Natural killer cell (primary cell): ENCODE measurements around the gene FOLR3. TPM values are rescaled to one million over a fixed set of nuclear protein-coding genes. Genes with fewer than 3 reads are reported as not detected.

Source experiments
- ATAC-seq, 3 donors: fragments of 150-1000 bp in 2 of 3; fragments of 200-7000 bp in 1 of 3; cut with Tn5 transposase; 1 replicate in 1 of 3; 2 replicates in 2 of 3; pipeline ENCODE4 v1.10.0; 2021; ENCODE audit warnings: mild to moderate bottlenecking in 2 of 3, moderate library complexity in 2 of 3
- DNase-seq, 2 donors: peaks; one replicate each; pipeline versions ENCODE4 v3.0.0 to v3.0.0-alpha.2; 2013 to 2021; ENCODE audit warnings: mixed read lengths in 1 of 2
- H3K27ac ChIP-seq: one replicate; pipeline ENCODE4 v1.5.1; 2013; ENCODE audit warnings: mild to moderate bottlenecking, low read length
- H3K27me3 ChIP-seq: one replicate; pipeline ENCODE4 v1.6.1; 2013; ENCODE audit warnings: low read length; ENCODE audit not compliant: control insufficient read depth, insufficient read depth
- H3K36me3 ChIP-seq: one replicate; pipeline ENCODE4 v1.6.1; 2013; ENCODE audit warnings: low read length; ENCODE audit not compliant: control insufficient read depth, insufficient read depth
- H3K4me1 ChIP-seq: one replicate; pipeline ENCODE4 v1.6.1; 2013; ENCODE audit warnings: low read length; ENCODE audit not compliant: control insufficient read depth, insufficient read depth
- H3K4me3 ChIP-seq: one replicate; pipeline ENCODE4 v1.5.1; 2013; ENCODE audit warnings: low read length
- H3K9me3 ChIP-seq: one replicate; pipeline ENCODE4 v1.6.1; 2013; ENCODE audit warnings: low read length; ENCODE audit not compliant: control insufficient read depth, insufficient read depth
- H3K27ac Mint-ChIP-seq, 2 donors: one replicate each; pipeline ENCODE4 v1.8.0; 2022; ENCODE audit warnings: mild to moderate bottlenecking in 2 of 2, mixed read lengths in 2 of 2, moderate library complexity in 1 of 2
- H3K27me3 Mint-ChIP-seq, 2 donors: one replicate each; pipeline ENCODE4 v1.8.0; 2022; ENCODE audit warnings: low read depth in 2 of 2, mixed read lengths in 2 of 2
- H3K36me3 Mint-ChIP-seq: one replicate; pipeline ENCODE4 v1.8.0; 2022; ENCODE audit warnings: mixed read lengths
- H3K4me1 Mint-ChIP-seq, 2 donors: one replicate each; pipeline ENCODE4 v1.8.0; 2022; ENCODE audit warnings: mixed read lengths in 2 of 2
- H3K4me3 Mint-ChIP-seq: one replicate; pipeline ENCODE4 v1.8.0; 2022; ENCODE audit warnings: mild to moderate bottlenecking, moderate library complexity, mixed read lengths
- H3K9me3 Mint-ChIP-seq, 2 donors: one replicate each; pipeline ENCODE4 v1.8.0; 2022; ENCODE audit warnings: mixed read lengths in 2 of 2
- CTCF ChIP-seq: fragments of 200-600 bp; IDR thresholded peaks from one replicate; pipeline ENCODE4 v1.8.0; 2022; ENCODE audit warnings: antibody characterized with exemption
- WGBS: methylation state at CpG from one replicate; pipeline ENCODE4 v1.1.7; 2013; ENCODE audit warnings: missing lambda C conversion rate; ENCODE audit not compliant: insufficient coverage; 5-methylcytosine and 5-hydroxymethylcytosine counted together
- intact Hi-C: fragments of 100-400 bp; cut with micrococcal nuclease; formaldehyde crosslinking; loops from one replicate; pipeline ENCODE4 v1.14.2; 2022
- total RNA-seq, 4 donors: library from RNA; stranded (reverse); fragments of 120-200 nt in 1 of 4; gene quantifications; one replicate each; pipeline versions ENCODE4 v1.2.3 to v1.2.4, GENCODE V29; 2013 to 2022

Gene FOLR3
- total RNA-seq, 3 donors from 2014 or later (not counting 1 experiment from before 2014, with no cell fraction given), result 1.1 TPM; not detected in 2

DNA sequence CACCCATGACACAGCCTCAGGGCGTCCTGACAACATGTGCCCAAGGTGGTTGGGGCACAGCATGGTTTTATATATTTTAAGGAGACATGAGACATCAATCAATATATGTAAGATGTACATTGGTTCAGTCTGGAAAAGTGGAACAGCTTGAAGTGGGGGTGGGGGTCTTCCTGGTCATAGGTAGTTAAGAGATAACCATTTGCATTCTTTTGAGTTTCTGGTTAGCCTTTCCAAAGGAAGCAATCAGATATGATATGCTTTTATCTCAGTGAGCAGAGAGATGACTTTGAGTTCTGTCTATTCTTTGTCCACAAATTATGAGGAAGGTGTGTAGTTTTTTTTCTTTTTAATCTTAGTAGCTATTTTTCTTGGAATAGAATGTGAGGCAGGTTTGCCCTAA, 12.9 kb upstream of the FOLR3 start:
- Histone ChIP-seq H3K27me3 (no peaks in the 10 kb centered on the region), H3K36me3 (no peaks in the 10 kb centered on the region), H3K4me3 (no peak overlapping the region), H3K27ac (no peak overlapping the region), H3K9me3 (no peaks in the 10 kb centered on the region), H3K4me1 (no peaks in the 10 kb centered on the region)
- 83% methylated on average over 1 of the region's 1 CpG for WGBS
- no peak for DNase-seq
- Mint-ChIP-seq H3K27me3 (peaks cover 3 to 10% of the 10 kb centered on the region in 2 donors), H3K4me3 (no peak overlapping the region), H3K36me3 (no peaks in the 10 kb centered on the region), H3K4me1 (no peaks in the 10 kb centered on the region), H3K9me3 (no peaks in the 10 kb centered on the region), H3K27ac (no peak overlapping the region)
- no peak for TF ChIP-seq CTCF
- ATAC-seq, result no peak
- intact Hi-C loops, result no loop called here

DNA sequence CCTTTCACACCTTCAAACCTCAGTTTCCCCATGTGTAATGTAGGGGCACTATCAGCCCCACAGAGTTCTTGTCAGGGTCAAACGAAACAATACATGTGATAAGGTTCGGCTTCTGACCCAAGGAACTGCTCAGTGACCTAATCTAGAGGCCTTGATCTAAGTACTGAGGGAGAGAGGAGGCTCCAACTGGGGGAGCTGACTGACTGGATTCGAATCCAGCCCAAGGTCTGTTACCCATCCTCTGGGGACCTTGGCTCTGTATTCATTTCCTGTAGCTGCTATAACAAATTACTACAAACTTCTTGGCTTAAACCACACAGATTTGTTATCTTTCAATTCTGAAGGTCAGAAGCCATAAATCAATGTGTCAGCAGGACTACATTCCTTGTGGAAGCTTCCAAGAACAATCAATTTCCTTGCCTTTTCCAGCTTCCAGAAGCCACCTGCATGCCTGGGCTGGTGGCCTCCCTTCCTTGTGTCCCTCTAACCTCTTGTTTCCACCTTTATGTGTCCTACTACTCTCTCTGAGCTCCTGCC, 12.3 kb upstream of the FOLR3 start:
- H3K4me1 ChIP-seq, result no peaks in the 10 kb centered on the region
- no peaks in the 10 kb centered on the region for H3K9me3 ChIP-seq
- intact Hi-C loops, result no loop called here
- ATAC-seq, result no peak
- H3K36me3 ChIP-seq, result no peaks in the 10 kb centered on the region
- WGBS, result 78% methylated on average over 3 of the region's 3 CpGs
- H3K27me3 ChIP-seq, result no peaks in the 10 kb centered on the region
- H3K27ac ChIP-seq, result no peak overlapping the region
- Mint-ChIP-seq H3K4me1 (no peaks in the 10 kb centered on the region), H3K4me3 (no peak overlapping the region), H3K27me3 (peaks cover 3 to 10% of the 10 kb centered on the region in 2 donors), H3K9me3 (no peaks in the 10 kb centered on the region), H3K27ac (no peak overlapping the region), H3K36me3 (no peaks in the 10 kb centered on the region)
- TF ChIP-seq CTCF, result no peak
- no peak overlapping the region for H3K4me3 ChIP-seq
- no peak for DNase-seq

GRCh38 chr11:72124046-72124445, 11.5 kb upstream of the FOLR3 start:
- H3K36me3 Mint-ChIP-seq, result no peaks in the 10 kb centered on the region
- no peak overlapping the region for H3K27ac Mint-ChIP-seq
- H3K9me3 ChIP-seq, result peaks cover 2% of the 10 kb centered on the region
- no peak overlapping the region for H3K4me3 ChIP-seq
- H3K9me3 Mint-ChIP-seq, result peaks cover 0 to 3% of the 10 kb centered on the region in 2 donors
- H3K36me3 ChIP-seq, result no peaks in the 10 kb centered on the region
- intact Hi-C loops, result no loop called here
- H3K4me1 ChIP-seq, result no peaks in the 10 kb centered on the region
- DNase-seq, result no peak
- no peak overlapping the region for H3K4me3 Mint-ChIP-seq
- TF ChIP-seq CTCF, result no peak
- no peaks in the 10 kb centered on the region for H3K4me1 Mint-ChIP-seq
- no peak for ATAC-seq
- no peaks in the 10 kb centered on the region for H3K27me3 ChIP-seq
- peaks cover 6 to 13% of the 10 kb centered on the region in 2 donors for H3K27me3 Mint-ChIP-seq
- 93% methylated on average over 6 of the region's 6 CpGs for WGBS
- H3K27ac ChIP-seq, result no peak overlapping the region

- H3K9me3 Mint-ChIP-seq, result peaks cover 0 to 3% of the 10 kb centered on the region in 2 donors
- H3K27ac Mint-ChIP-seq, result no peak overlapping the region
- Histone ChIP-seq H3K27ac (no peak overlapping the region), H3K4me3 (no peak overlapping the region), H3K4me1 (no peaks in the 10 kb centered on the region), H3K36me3 (no peaks in the 10 kb centered on the region), H3K27me3 (no peaks in the 10 kb centered on the region), H3K9me3 (peaks cover 2% of the 10 kb centered on the region)
- WGBS, result no CpG with 5 or more reads among the region's 1 CpG
- no peak overlapping the region for H3K4me3 Mint-ChIP-seq
- no peaks in the 10 kb centered on the region for H3K36me3 Mint-ChIP-seq
- DNase-seq (no peak), ATAC-seq (no peak)
- no peak for TF ChIP-seq CTCF
- intact Hi-C loops, result no loop called here
- H3K27me3 Mint-ChIP-seq, result peaks cover 9 to 22% of the 10 kb centered on the region in 2 donors
- no peaks in the 10 kb centered on the region for H3K4me1 Mint-ChIP-seq
Observed at GRCh38 chr11:72125956-72126355, 9.6 kb upstream of the FOLR3 start.
